Breast epithelium (tissue), 3 donors: ENCODE data around the gene TLX1.

Experiments
- POLR2A ChIP-seq: fragments of 450-650 bp; IDR thresholded peaks from one replicate; pipeline ENCODE4 v1.6.1; 2016; ENCODE audit warnings: antibody characterized with exemption, mild to moderate bottlenecking, moderate library complexity
- TF ChIP-seq, protein P1 (sequence below), 3 donors: fragments of 450-650 bp; IDR thresholded peaks; one replicate each; pipeline ENCODE4 v1.5.1; 2016 to 2017; ENCODE audit warnings: antibody characterized with exemption in 3 of 3, mild to moderate bottlenecking in 3 of 3, moderate library complexity in 3 of 3

DNA sequence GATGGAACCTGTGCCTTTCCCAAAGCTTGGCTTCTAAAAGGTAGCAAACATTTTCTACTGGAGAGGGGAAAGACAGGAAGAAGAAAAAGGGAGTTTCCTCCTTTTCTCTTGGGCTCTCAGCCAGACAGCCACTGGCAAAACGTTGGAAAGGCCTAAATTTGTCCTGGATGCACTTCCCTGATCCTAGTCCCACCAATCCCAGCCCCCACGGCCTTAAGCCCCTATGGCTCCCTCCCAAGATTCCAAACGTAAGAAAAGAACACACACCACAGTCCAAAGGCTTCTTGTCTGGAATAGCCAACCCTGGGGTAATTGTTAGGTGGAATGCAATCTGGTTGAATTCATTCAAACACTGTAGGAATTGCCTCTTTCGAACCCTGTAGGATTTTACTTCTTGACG, 959 bp upstream of the TLX1 start:
- TF ChIP-seq POLR2A, result no peak
- TF ChIP-seq, protein P1, sequence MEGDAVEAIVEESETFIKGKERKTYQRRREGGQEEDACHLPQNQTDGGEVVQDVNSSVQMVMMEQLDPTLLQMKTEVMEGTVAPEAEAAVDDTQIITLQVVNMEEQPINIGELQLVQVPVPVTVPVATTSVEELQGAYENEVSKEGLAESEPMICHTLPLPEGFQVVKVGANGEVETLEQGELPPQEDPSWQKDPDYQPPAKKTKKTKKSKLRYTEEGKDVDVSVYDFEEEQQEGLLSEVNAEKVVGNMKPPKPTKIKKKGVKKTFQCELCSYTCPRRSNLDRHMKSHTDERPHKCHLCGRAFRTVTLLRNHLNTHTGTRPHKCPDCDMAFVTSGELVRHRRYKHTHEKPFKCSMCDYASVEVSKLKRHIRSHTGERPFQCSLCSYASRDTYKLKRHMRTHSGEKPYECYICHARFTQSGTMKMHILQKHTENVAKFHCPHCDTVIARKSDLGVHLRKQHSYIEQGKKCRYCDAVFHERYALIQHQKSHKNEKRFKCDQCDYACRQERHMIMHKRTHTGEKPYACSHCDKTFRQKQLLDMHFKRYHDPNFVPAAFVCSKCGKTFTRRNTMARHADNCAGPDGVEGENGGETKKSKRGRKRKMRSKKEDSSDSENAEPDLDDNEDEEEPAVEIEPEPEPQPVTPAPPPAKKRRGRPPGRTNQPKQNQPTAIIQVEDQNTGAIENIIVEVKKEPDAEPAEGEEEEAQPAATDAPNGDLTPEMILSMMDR (IDR thresholded peaks at IDR 0.05), result no peak
